Measurements from ENCODE around the gene SPEF2. TPM values are rescaled to one million over a fixed set of nuclear protein-coding genes. Genes with fewer than 3 reads are reported as not detected.

The SPEF2 gene
- total RNA-seq, 1 donor from 2014 or later: 3.4 TPM

DNA sequence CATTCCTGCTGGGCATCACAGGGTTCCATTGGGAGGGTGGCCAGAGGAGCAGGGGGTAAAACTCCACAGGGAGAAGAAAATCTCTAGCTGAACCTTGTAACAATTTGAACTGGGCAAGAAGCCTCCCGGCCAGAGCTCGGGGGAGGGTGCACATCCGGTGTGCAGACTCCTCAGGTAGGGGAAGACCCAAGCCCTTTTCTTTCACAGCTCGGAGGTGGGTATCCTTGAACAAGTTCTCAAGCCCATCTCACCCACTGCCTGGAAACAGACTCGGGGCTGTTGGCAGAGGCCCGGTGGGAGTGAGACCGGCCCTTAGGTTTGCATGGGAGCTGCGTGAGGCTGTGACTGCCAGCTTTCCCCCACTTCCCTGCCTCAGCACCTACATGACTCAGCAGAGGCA is 127.5 kb downstream of the SPEF2 start:
- Histone ChIP-seq H3K4me1 (ENCODE audit: insufficient read depth, low read length) (no peaks in the 10 kb centered on the region), H4K20me1 (ENCODE audit: insufficient read depth, low read length) (no peaks in the 10 kb centered on the region), H3K79me2 (ENCODE audit: insufficient read depth, low read length) (no peaks in the 10 kb centered on the region), H3K9ac (ENCODE audit: low read length) (no peak overlapping the region), H2AFZ (ENCODE audit: low read depth, low read length) (no peak overlapping the region), H3K36me3 (ENCODE audit: insufficient read depth, low read length) (no peaks in the 10 kb centered on the region), H3K27ac (ENCODE audit: low read depth, low read length) (no peak overlapping the region), H3K4me3 (ENCODE audit: insufficient read depth, low read depth, low read length) (no peak overlapping the region), H3K4me2 (ENCODE audit: low read length) (no peak overlapping the region), H3K9me3 (ENCODE audit: insufficient read depth, low read depth, low read length) (no peaks in the 10 kb centered on the region), H3K27me3 (ENCODE audit: insufficient read depth, low read length) (no peaks in the 10 kb centered on the region)
- FAIRE-seq (no peak), DNase-seq (ENCODE audit: low read depth) (no peak)
- Mint-ChIP-seq H3K4me1 (ENCODE audit: low read depth, unreplicated experiment) (peaks cover 11% of the 10 kb centered on the region), H3K27me3 (ENCODE audit: low read depth, unreplicated experiment) (peaks cover 9% of the 10 kb centered on the region), H3K9me3 (ENCODE audit: unreplicated experiment) (peaks cover 10% of the 10 kb centered on the region), H3K36me3 (ENCODE audit: low read depth, unreplicated experiment) (no peaks in the 10 kb centered on the region), H3K27ac (ENCODE audit: unreplicated experiment) (no peak overlapping the region), H3K4me3 (ENCODE audit: unreplicated experiment) (no peak overlapping the region)
- TF ChIP-seq, protein P1, sequence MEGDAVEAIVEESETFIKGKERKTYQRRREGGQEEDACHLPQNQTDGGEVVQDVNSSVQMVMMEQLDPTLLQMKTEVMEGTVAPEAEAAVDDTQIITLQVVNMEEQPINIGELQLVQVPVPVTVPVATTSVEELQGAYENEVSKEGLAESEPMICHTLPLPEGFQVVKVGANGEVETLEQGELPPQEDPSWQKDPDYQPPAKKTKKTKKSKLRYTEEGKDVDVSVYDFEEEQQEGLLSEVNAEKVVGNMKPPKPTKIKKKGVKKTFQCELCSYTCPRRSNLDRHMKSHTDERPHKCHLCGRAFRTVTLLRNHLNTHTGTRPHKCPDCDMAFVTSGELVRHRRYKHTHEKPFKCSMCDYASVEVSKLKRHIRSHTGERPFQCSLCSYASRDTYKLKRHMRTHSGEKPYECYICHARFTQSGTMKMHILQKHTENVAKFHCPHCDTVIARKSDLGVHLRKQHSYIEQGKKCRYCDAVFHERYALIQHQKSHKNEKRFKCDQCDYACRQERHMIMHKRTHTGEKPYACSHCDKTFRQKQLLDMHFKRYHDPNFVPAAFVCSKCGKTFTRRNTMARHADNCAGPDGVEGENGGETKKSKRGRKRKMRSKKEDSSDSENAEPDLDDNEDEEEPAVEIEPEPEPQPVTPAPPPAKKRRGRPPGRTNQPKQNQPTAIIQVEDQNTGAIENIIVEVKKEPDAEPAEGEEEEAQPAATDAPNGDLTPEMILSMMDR (IDR thresholded peaks at IDR 0.05; ENCODE audit: insufficient read depth, low read depth, low read length): no peak
- TF ChIP-seq EZH2 (IDR thresholded peaks at IDR 0.05; ENCODE audit: insufficient read depth, low read length): no peak

DNA sequence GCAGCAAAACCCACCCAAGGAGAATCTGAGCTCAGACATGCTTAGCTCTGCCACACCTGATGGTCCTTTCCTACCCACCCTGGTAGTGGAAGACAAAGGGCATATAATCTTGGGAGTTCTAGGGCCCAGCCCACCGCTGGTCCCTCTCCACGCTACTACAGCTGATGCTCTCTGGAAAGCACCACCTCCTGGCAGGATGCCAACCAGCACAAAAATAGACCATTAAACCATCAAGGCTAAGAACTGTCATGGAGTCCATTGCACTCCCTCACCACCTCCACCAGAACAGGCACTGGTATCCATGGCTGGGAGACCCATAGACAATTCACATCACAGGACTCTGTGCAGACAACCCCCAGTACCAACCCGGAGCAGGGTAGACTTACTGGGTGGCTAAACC is 128.0 kb downstream of the SPEF2 start:
- FAIRE-seq (no peak), DNase-seq (ENCODE audit: low read depth) (no peak)
- no peaks in the 10 kb centered on the region for H3K79me2 ChIP-seq (ENCODE audit: insufficient read depth, low read length)
- H2AFZ ChIP-seq (ENCODE audit: low read depth, low read length): no peak overlapping the region
- peak overlapping the region; percentile 2 for H3K27ac Mint-ChIP-seq (ENCODE audit: unreplicated experiment)
- H3K36me3 Mint-ChIP-seq (ENCODE audit: low read depth, unreplicated experiment): no peaks in the 10 kb centered on the region
- no peak overlapping the region for H3K4me3 Mint-ChIP-seq (ENCODE audit: unreplicated experiment)
- H3K4me1 Mint-ChIP-seq (ENCODE audit: low read depth, unreplicated experiment): peaks cover 11% of the 10 kb centered on the region
- H3K4me3 ChIP-seq (ENCODE audit: insufficient read depth, low read depth, low read length): no peak overlapping the region
- no peaks in the 10 kb centered on the region for H3K9me3 ChIP-seq (ENCODE audit: insufficient read depth, low read depth, low read length)
- H3K4me2 ChIP-seq (ENCODE audit: low read length): no peak overlapping the region
- H3K9me3 Mint-ChIP-seq (ENCODE audit: unreplicated experiment): peaks cover 10% of the 10 kb centered on the region
- H3K4me1 ChIP-seq (ENCODE audit: insufficient read depth, low read length): no peaks in the 10 kb centered on the region
- no peaks in the 10 kb centered on the region for H3K27me3 ChIP-seq (ENCODE audit: insufficient read depth, low read length)
- H4K20me1 ChIP-seq (ENCODE audit: insufficient read depth, low read length): no peaks in the 10 kb centered on the region
- no peaks in the 10 kb centered on the region for H3K36me3 ChIP-seq (ENCODE audit: insufficient read depth, low read length)
- TF ChIP-seq EZH2 (IDR thresholded peaks at IDR 0.05; ENCODE audit: insufficient read depth, low read length): no peak
- TF ChIP-seq, protein P1 (IDR thresholded peaks at IDR 0.05; ENCODE audit: insufficient read depth, low read depth, low read length): no peak
- H3K9ac ChIP-seq (ENCODE audit: low read length): no peak overlapping the region
- H3K27me3 Mint-ChIP-seq (ENCODE audit: low read depth, unreplicated experiment): peaks cover 14% of the 10 kb centered on the region
- no peak overlapping the region for H3K27ac ChIP-seq (ENCODE audit: low read depth, low read length)

DNA sequence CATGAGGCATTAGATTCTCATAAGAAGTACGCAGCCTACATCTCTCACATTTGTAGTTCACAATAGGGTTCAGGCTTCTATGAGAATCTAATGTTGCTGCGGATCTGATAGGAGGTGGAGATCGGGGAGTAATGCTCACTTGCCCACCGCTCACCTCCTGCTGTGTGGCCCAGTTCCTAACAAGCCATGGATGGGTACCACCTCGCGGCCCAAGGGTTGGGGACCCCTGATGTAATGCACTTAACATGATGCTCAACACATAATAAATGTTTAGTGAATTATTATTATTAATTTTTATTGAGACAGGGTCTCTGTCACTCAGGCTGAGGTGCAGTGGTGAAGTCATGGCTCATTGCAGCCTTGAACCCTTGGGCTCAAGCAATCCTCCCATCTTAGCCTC is 134.3 kb downstream of the SPEF2 start:
- H3K79me2 ChIP-seq (ENCODE audit: insufficient read depth, low read length): no peaks in the 10 kb centered on the region
- no peak overlapping the region for H3K4me2 ChIP-seq (ENCODE audit: low read length)
- peaks cover 4% of the 10 kb centered on the region for H3K9me3 Mint-ChIP-seq (ENCODE audit: unreplicated experiment)
- no peaks in the 10 kb centered on the region for H4K20me1 ChIP-seq (ENCODE audit: insufficient read depth, low read length)
- no peak overlapping the region for H3K9ac ChIP-seq (ENCODE audit: low read length)
- no peak for FAIRE-seq
- H3K36me3 ChIP-seq (ENCODE audit: insufficient read depth, low read length): no peaks in the 10 kb centered on the region
- no peaks in the 10 kb centered on the region for H3K9me3 ChIP-seq (ENCODE audit: insufficient read depth, low read depth, low read length)
- H3K27me3 ChIP-seq (ENCODE audit: insufficient read depth, low read length): no peaks in the 10 kb centered on the region
- no peaks in the 10 kb centered on the region for H3K4me1 ChIP-seq (ENCODE audit: insufficient read depth, low read length)
- no peaks in the 10 kb centered on the region for H3K36me3 Mint-ChIP-seq (ENCODE audit: low read depth, unreplicated experiment)
- H3K4me1 Mint-ChIP-seq (ENCODE audit: low read depth, unreplicated experiment): no peaks in the 10 kb centered on the region
- H3K4me3 ChIP-seq (ENCODE audit: insufficient read depth, low read depth, low read length): no peak overlapping the region
- DNase-seq (ENCODE audit: low read depth): no peak
- TF ChIP-seq, protein P1 (IDR thresholded peaks at IDR 0.05; ENCODE audit: insufficient read depth, low read depth, low read length): no peak
- TF ChIP-seq EZH2 (IDR thresholded peaks at IDR 0.05; ENCODE audit: insufficient read depth, low read length): no peak
- peaks cover 18% of the 10 kb centered on the region for H3K27me3 Mint-ChIP-seq (ENCODE audit: low read depth, unreplicated experiment)
- H3K27ac Mint-ChIP-seq (ENCODE audit: unreplicated experiment): no peak overlapping the region
- no peak overlapping the region for H2AFZ ChIP-seq (ENCODE audit: low read depth, low read length)
- H3K4me3 Mint-ChIP-seq (ENCODE audit: unreplicated experiment): no peak overlapping the region
- H3K27ac ChIP-seq (ENCODE audit: low read depth, low read length): no peak overlapping the region

All from astrocyte (in vitro differentiated cells and primary cell).